Measurements from ENCODE around the gene SLC38A1.

Gene SLC38A1

GRCh38 chr12:46212108-46212982, 56.5 kb downstream of the SLC38A1 start:
- TF ChIP-seq POU2F2 (IDR thresholded peaks at IDR 0.05; ENCODE audit: low read depth, low read length): no peak
- 0 out of 2 replicates have a peak, but pooled peaks have one; percentile 26 for TF ChIP-seq POLR2AphosphoS5 (IDR thresholded peaks at IDR 0.05; ENCODE audit: low read depth, low read length)
- TF ChIP-seq PAX5 (IDR thresholded peaks at IDR 0.05; ENCODE audit: insufficient read depth, low read length, severe bottlenecking): no peak
- TF ChIP-seq SPI1 (IDR thresholded peaks at IDR 0.05; ENCODE audit: low read depth, low read length): no peak
- DNase-seq (ENCODE audit: insufficient read length, low spot score) (no peak), FAIRE-seq (peak; percentile 16)

DNA sequence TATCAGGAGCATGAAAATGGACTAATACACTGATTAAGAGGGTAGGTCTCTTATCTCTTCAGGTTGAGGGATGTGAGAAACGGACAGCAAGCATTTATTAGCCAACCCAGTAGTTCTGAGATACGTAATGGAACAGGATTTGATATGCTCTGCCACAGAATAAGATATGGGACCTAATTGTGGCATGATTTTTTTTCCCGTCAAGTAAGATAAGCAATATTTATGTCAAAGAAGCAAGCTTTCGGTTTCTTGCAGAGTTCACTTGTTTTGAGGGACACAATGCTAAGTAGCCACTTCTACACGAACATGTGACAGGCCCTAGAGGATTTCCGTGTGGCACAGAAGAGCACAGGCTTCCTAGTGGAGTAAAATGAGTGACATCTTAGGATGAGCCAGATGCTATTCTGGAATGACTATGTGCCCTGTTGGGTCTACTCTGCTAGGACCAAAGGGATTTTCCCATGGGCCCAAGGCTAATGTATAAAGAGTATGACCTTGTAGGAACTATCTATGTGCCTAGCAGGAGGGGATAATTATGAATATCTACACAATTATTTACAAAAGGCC, 57.9 kb downstream of the SLC38A1 start:
- DNase-seq (ENCODE audit: insufficient read length, low spot score): no peak
- TF ChIP-seq SPI1 (IDR thresholded peaks at IDR 0.05; ENCODE audit: low read depth, low read length) (no peak), TAF1 (IDR thresholded peaks at IDR 0.05; ENCODE audit: low read depth, low read length) (no peak), POLR2A (IDR thresholded peaks at IDR 0.05; ENCODE audit: low read depth, low read length) (0 out of 2 replicates have a peak, but pooled peaks have one; percentile 11), POLR2AphosphoS5 (IDR thresholded peaks at IDR 0.05; ENCODE audit: low read depth, low read length) (no peak)
- peak; percentile 65 for FAIRE-seq

GRCh38 chr12:46209914-46210872, 58.6 kb downstream of the SLC38A1 start:
- DNase-seq (ENCODE audit: insufficient read length, low spot score): no peak
- peak; percentile 74 for TF ChIP-seq POLR2AphosphoS5 (IDR thresholded peaks at IDR 0.05; ENCODE audit: low read depth, low read length)
- no peak for TF ChIP-seq PAX5 (IDR thresholded peaks at IDR 0.05; ENCODE audit: insufficient read depth, low read length, severe bottlenecking)
- TF ChIP-seq SPI1 (IDR thresholded peaks at IDR 0.05; ENCODE audit: low read depth, low read length): peak; percentile 51
- TF ChIP-seq POU2F2 (IDR thresholded peaks at IDR 0.05; ENCODE audit: low read depth, low read length): peak; percentile 54; the same call in 1 of the 2 replicates
- TF ChIP-seq TAF1 (IDR thresholded peaks at IDR 0.05; ENCODE audit: low read depth, low read length): peak; percentile 26; the same call in 1 of the 2 replicates
- TF ChIP-seq POLR2A (IDR thresholded peaks at IDR 0.05; ENCODE audit: low read depth, low read length): no peak
- peak; percentile 89 for FAIRE-seq

- TF ChIP-seq POLR2AphosphoS5 (IDR thresholded peaks at IDR 0.05; ENCODE audit: low read depth, low read length) (no peak), POLR2A (IDR thresholded peaks at IDR 0.05; ENCODE audit: low read depth, low read length) (no peak), PAX5 (IDR thresholded peaks at IDR 0.05; ENCODE audit: insufficient read depth, low read length, severe bottlenecking) (no peak), SPI1 (IDR thresholded peaks at IDR 0.05; ENCODE audit: low read depth, low read length) (no peak), POU2F2 (IDR thresholded peaks at IDR 0.05; ENCODE audit: low read depth, low read length) (no peak), TAF1 (IDR thresholded peaks at IDR 0.05; ENCODE audit: low read depth, low read length) (no peak)
- DNase-seq (ENCODE audit: insufficient read length, low spot score) (no peak), FAIRE-seq (no peak)
Measured at GRCh38 chr12:46209170-46209569, 59.7 kb downstream of the SLC38A1 start.

DNA sequence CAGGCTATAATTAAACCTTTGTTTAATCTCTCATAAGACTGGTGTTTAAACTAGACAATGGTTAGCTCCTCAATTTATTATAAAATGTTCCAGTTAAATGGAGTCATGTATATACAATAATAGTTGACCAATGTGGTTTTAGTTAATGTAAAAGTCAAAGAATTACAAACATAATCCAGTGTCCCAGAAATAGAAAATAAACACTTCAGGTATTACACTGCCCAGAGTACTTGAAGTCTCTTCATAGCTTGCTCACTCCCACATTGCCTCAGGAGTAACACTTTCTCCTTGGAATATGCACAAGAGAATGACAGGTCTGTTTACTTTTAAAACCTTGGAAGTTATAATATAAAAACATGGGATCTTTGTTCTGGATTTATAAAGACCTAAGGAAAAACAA, 60.5 kb downstream of the SLC38A1 start:
- DNase-seq (ENCODE audit: insufficient read length, low spot score) (no peak), FAIRE-seq (no peak)
- TF ChIP-seq POU2F2 (IDR thresholded peaks at IDR 0.05; ENCODE audit: low read depth, low read length) (no peak), SPI1 (IDR thresholded peaks at IDR 0.05; ENCODE audit: low read depth, low read length) (no peak), TAF1 (IDR thresholded peaks at IDR 0.05; ENCODE audit: low read depth, low read length) (no peak), POLR2AphosphoS5 (IDR thresholded peaks at IDR 0.05; ENCODE audit: low read depth, low read length) (no peak), POLR2A (IDR thresholded peaks at IDR 0.05; ENCODE audit: low read depth, low read length) (no peak), PAX5 (IDR thresholded peaks at IDR 0.05; ENCODE audit: insufficient read depth, low read length, severe bottlenecking) (no peak)

DNA sequence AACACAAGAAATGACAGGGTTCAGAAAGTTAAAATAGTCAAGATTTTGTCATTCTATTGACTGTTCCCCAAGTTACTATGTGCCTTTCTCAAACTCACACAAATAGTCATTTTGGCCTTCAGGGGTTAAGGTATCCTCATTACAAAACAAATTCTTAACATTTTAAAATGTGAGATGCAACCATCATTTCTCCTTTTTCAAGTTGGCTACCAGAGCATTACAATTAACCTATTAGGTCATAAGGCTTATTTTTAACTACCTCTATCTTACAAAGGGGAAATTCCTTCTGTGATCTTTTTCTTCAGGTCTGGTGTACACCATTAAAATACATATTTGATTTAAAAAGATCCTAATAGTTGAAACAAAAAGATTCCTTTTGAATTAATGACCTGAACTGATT, 61.2 kb downstream of the SLC38A1 start:
- TF ChIP-seq POU2F2 (IDR thresholded peaks at IDR 0.05; ENCODE audit: low read depth, low read length) (no peak), TAF1 (IDR thresholded peaks at IDR 0.05; ENCODE audit: low read depth, low read length) (no peak), POLR2A (IDR thresholded peaks at IDR 0.05; ENCODE audit: low read depth, low read length) (no peak), POLR2AphosphoS5 (IDR thresholded peaks at IDR 0.05; ENCODE audit: low read depth, low read length) (no peak), PAX5 (IDR thresholded peaks at IDR 0.05; ENCODE audit: insufficient read depth, low read length, severe bottlenecking) (no peak), SPI1 (IDR thresholded peaks at IDR 0.05; ENCODE audit: low read depth, low read length) (peak; percentile 46)
- FAIRE-seq (no peak), DNase-seq (ENCODE audit: insufficient read length, low spot score) (no peak)

- no peak for DNase-seq (ENCODE audit: insufficient read length, low spot score)
- FAIRE-seq: no peak
- no peak for TF ChIP-seq PAX5 (IDR thresholded peaks at IDR 0.05; ENCODE audit: insufficient read depth, low read length, severe bottlenecking)
- no peak for TF ChIP-seq POLR2A (IDR thresholded peaks at IDR 0.05; ENCODE audit: low read depth, low read length)
- TF ChIP-seq TAF1 (IDR thresholded peaks at IDR 0.05; ENCODE audit: low read depth, low read length): no peak
- TF ChIP-seq SPI1 (IDR thresholded peaks at IDR 0.05; ENCODE audit: low read depth, low read length): no peak
- no peak for TF ChIP-seq POU2F2 (IDR thresholded peaks at IDR 0.05; ENCODE audit: low read depth, low read length)
- no peak for TF ChIP-seq POLR2AphosphoS5 (IDR thresholded peaks at IDR 0.05; ENCODE audit: low read depth, low read length)
Measured at GRCh38 chr12:46206471-46206870, 62.4 kb downstream of the SLC38A1 start.

- TF ChIP-seq POU2F2 (IDR thresholded peaks at IDR 0.05; ENCODE audit: low read depth, low read length) (no peak), SPI1 (IDR thresholded peaks at IDR 0.05; ENCODE audit: low read depth, low read length) (no peak), POLR2AphosphoS5 (IDR thresholded peaks at IDR 0.05; ENCODE audit: low read depth, low read length) (no peak), PAX5 (IDR thresholded peaks at IDR 0.05; ENCODE audit: insufficient read depth, low read length, severe bottlenecking) (no peak), TAF1 (IDR thresholded peaks at IDR 0.05; ENCODE audit: low read depth, low read length) (no peak), POLR2A (IDR thresholded peaks at IDR 0.05; ENCODE audit: low read depth, low read length) (no peak)
- no peak for FAIRE-seq
- DNase-seq (ENCODE audit: insufficient read length, low spot score): no peak
Measured at GRCh38 chr12:46205294-46205693, 63.5 kb downstream of the SLC38A1 start.
